ENCODE results near the gene IGF1R.

Gene IGF1R

DNA sequence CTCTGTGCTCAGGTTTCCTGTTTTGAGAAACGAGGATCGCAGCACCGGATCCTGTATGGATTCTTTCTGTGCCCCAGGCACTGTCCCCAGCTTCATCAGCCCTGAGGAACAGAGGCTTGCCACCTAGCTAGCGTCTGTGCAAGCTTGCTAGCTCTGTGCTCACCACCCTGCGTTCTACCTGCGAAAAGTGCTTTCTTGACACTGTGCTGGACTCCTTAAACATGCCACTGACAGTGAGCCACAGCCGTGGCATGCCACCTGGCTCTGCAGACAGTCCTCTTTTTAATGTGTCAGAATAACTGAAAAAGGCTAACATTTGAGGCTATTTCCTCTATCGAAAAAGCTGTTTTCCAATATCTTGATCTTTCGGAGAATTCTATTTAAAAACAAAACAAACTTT, 357.8 kb downstream of the IGF1R start:
- no peaks in the 10 kb centered on the region for H3K9me3 ChIP-seq (ENCODE audit: low read length)
- H3K4me3 ChIP-seq (ENCODE audit: low read length) = no peak overlapping the region
- H2AFZ ChIP-seq (ENCODE audit: low read depth, low read length) = no peak overlapping the region
- no peaks in the 10 kb centered on the region for H3K27me3 ChIP-seq (ENCODE audit: insufficient read depth, low read length)
- no peaks in the 10 kb centered on the region for H3K4me1 ChIP-seq (ENCODE audit: insufficient read depth, low read length)
- H3K36me3 ChIP-seq (ENCODE audit: insufficient read depth, low read length) = no peaks in the 10 kb centered on the region

- H3K9me3 ChIP-seq (ENCODE audit: low read length) = no peaks in the 10 kb centered on the region
- H3K27me3 ChIP-seq (ENCODE audit: insufficient read depth, low read length) = no peaks in the 10 kb centered on the region
- H3K36me3 ChIP-seq (ENCODE audit: insufficient read depth, low read length) = no peaks in the 10 kb centered on the region
- H3K4me1 ChIP-seq (ENCODE audit: insufficient read depth, low read length) = no peaks in the 10 kb centered on the region
- H2AFZ ChIP-seq (ENCODE audit: low read depth, low read length) = no peak overlapping the region
- no peak overlapping the region for H3K4me3 ChIP-seq (ENCODE audit: low read length)
These were observed 358.7 kb downstream of the IGF1R start for GRCh38 chr15:99006904-99007495.

DNA sequence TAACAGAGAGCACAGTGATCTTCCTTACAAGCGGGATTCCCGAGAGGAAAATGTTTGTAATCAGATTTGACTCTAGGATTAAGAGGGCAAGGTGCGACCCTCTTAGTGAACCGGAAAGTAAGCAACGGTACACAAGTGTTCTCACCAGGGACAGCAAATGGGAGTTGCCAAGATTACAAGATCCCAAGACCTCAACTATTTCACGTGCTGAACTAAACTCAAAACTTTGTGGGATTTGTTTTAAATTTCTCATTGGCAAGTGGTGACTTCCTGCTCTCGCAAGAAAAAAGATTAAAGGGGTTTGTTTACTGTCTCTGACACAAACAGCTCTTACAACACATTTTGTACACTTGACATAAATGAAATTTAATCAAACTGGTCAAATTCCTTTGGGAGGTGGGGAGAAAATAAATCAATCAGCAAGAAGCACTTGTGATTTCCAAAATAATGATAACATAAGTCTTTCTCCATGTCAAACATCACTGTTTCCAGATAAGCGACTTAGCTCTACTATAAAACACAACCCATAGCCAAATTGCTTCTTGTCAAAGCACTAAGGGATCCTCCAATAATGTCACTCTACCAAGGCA, 361.5 kb downstream of the IGF1R start:
- Histone ChIP-seq H3K27me3 (ENCODE audit: insufficient read depth, low read length) (no peaks in the 10 kb centered on the region), H3K4me3 (ENCODE audit: low read length) (no peak overlapping the region), H3K9me3 (ENCODE audit: low read length) (no peaks in the 10 kb centered on the region), H3K36me3 (ENCODE audit: insufficient read depth, low read length) (no peaks in the 10 kb centered on the region), H3K4me1 (ENCODE audit: insufficient read depth, low read length) (no peaks in the 10 kb centered on the region), H2AFZ (ENCODE audit: low read depth, low read length) (no peak overlapping the region)

- Histone ChIP-seq H3K9me3 (ENCODE audit: low read length) (no peaks in the 10 kb centered on the region), H2AFZ (ENCODE audit: low read depth, low read length) (no peak overlapping the region), H3K4me1 (ENCODE audit: insufficient read depth, low read length) (peaks cover 6% of the 10 kb centered on the region), H3K36me3 (ENCODE audit: insufficient read depth, low read length) (no peaks in the 10 kb centered on the region), H3K4me3 (ENCODE audit: low read length) (no peak overlapping the region), H3K27me3 (ENCODE audit: insufficient read depth, low read length) (peaks cover 6% of the 10 kb centered on the region)
These were observed 362.4 kb downstream of the IGF1R start for GRCh38 chr15:99010768-99011167.
